ENCODE results near the gene ADRA2B.

The ADRA2B gene

DNA sequence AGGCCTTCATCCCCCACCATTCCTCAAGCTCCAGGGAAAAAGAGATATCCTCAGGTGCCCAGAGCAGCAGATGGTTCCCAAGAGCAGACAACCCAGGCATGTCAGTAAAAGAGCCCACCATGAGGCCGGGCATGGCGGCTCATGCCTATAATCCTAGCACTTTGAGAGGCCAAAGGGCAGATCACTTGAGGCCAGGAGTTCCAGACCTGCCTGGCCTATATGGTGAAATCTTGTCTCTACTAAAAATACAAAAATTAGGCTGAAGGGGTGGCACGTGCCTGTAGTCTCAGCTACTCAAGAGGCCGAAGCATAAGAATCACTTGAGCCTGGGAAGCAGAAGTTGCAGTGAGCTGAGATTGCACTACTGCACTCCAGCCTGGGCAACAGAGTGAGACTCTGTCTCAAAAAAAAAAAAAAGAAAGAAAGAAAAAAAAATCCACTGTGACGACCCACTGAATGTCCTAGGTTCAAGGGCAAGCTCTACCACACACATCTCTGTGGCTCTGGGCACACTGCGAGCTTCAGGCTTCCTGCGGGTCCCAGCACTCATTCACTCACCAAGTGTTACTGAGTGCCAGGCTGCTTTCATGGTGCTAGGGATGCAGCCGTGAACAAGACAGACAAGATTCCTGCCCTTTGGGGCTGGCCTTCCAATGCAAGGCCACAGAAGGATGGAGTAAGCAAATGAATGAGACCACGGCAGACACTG lies 35.4 kb upstream of the ADRA2B start:
- no peak for TF ChIP-seq TARDBP (IDR thresholded peaks at IDR 0.05)
- TF ChIP-seq BHLHE40 (IDR thresholded peaks at IDR 0.05; ENCODE audit: borderline replicate concordance) = no peak
- no peak for TF ChIP-seq FOXK2 (IDR thresholded peaks at IDR 0.05)
- TF ChIP-seq SP1 (IDR thresholded peaks at IDR 0.05) = no peak
- no peak for TF ChIP-seq L3MBTL2 (conservative IDR thresholded peaks at IDR 0.05)
- TF ChIP-seq FOXM1 (IDR thresholded peaks at IDR 0.05; ENCODE audit: borderline replicate concordance) = no peak
- TF ChIP-seq LEF1 (IDR thresholded peaks at IDR 0.05; ENCODE audit: borderline replicate concordance) = no peak
- no peak for TF ChIP-seq PKNOX1 (IDR thresholded peaks at IDR 0.05)
- no peak for TF ChIP-seq ZNF384 (IDR thresholded peaks at IDR 0.05)
- TF ChIP-seq ARNT (IDR thresholded peaks at IDR 0.05) = no peak
- TF ChIP-seq ELF4 (IDR thresholded peaks at IDR 0.05) = no peak
- TF ChIP-seq NFRKB (IDR thresholded peaks at IDR 0.05) = no peak
- no peak for TF ChIP-seq FOXA1 (IDR thresholded peaks at IDR 0.05)
- TF ChIP-seq SUZ12 (IDR thresholded peaks at IDR 0.05) = no peak
- no peak for TF ChIP-seq HDGF (IDR thresholded peaks at IDR 0.05; ENCODE audit: borderline replicate concordance)
- DNase-seq (ENCODE audit: extremely low spot score) = no peak
- ChIA-PET POLR2A (no interaction called here), CTCF (interaction anchor here (0.5 to 1.4 kb wide), 3 partner anchors 22 to 960 kb away, joined by 3 to 6 read pairs (median 3); no protein-coding TSS in a partner anchor)

GRCh38 chr2:96150791-96151594 lies 34.6 kb upstream of the ADRA2B start:
- no peak for TF ChIP-seq FOXA1 (IDR thresholded peaks at IDR 0.05)
- TF ChIP-seq FOXM1 (IDR thresholded peaks at IDR 0.05; ENCODE audit: borderline replicate concordance) = no peak
- no peak for TF ChIP-seq ARNT (IDR thresholded peaks at IDR 0.05)
- no peak for TF ChIP-seq ELF4 (IDR thresholded peaks at IDR 0.05)
- no peak for TF ChIP-seq ZNF384 (IDR thresholded peaks at IDR 0.05)
- TF ChIP-seq NFRKB (IDR thresholded peaks at IDR 0.05) = no peak
- no peak for TF ChIP-seq L3MBTL2 (conservative IDR thresholded peaks at IDR 0.05)
- no peak for TF ChIP-seq PKNOX1 (IDR thresholded peaks at IDR 0.05)
- no peak for TF ChIP-seq CTBP1 (IDR thresholded peaks at IDR 0.05; ENCODE audit: borderline replicate concordance)
- TF ChIP-seq LEF1 (IDR thresholded peaks at IDR 0.05; ENCODE audit: borderline replicate concordance) = no peak
- TF ChIP-seq BHLHE40 (IDR thresholded peaks at IDR 0.05; ENCODE audit: borderline replicate concordance) = no peak
- TF ChIP-seq SUZ12 (IDR thresholded peaks at IDR 0.05) = no peak
- TF ChIP-seq SP1 (IDR thresholded peaks at IDR 0.05) = no peak
- no peak for TF ChIP-seq HDGF (IDR thresholded peaks at IDR 0.05; ENCODE audit: borderline replicate concordance)
- TF ChIP-seq FOXK2 (IDR thresholded peaks at IDR 0.05) = no peak
- TF ChIP-seq TARDBP (IDR thresholded peaks at IDR 0.05) = no peak
- POLR2A ChIA-PET = no interaction called here
- CTCF ChIA-PET = interaction anchor here (0.5 kb wide), 1 partner anchor 204 kb away, joined by 3 read pairs; no protein-coding TSS in a partner anchor
- DNase-seq (ENCODE audit: extremely low spot score) = no peak

DNA sequence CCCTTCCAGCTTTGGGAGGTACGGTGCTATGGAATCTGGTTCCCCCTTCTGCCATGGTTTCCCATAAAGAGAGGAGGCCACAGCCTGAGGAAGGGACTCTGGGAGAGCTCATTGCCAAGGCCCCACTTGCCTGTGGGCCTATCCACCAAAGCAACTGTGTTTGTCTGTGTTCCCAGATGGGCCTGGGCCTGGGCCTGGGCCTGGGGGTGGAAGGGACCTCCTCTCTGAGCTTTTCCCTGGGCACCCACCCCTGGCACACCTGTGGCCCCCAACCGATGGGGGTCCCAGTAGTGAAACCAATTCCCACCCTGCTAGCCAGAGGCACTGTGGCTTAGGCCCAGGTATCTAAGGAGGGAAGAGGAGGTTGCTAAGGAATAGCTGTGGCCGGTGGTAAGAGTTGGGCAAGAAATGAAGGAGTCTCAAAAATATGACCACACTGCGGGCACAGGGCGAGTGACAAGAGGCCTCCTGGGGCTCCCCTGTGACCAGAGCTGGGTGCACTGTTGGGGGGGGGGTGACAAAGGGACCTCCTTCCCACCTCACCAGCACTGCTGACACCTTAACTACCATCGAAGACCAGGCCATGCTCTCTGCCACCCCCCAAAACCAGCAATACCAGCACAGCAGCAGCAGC lies 33.8 kb upstream of the ADRA2B start:
- POLR2A ChIA-PET = no interaction called here
- no peak for TF ChIP-seq PKNOX1 (IDR thresholded peaks at IDR 0.05)
- no peak for TF ChIP-seq FOXA1 (IDR thresholded peaks at IDR 0.05)
- no peak for DNase-seq (ENCODE audit: extremely low spot score)
- CTCF ChIA-PET = no interaction called here

DNA sequence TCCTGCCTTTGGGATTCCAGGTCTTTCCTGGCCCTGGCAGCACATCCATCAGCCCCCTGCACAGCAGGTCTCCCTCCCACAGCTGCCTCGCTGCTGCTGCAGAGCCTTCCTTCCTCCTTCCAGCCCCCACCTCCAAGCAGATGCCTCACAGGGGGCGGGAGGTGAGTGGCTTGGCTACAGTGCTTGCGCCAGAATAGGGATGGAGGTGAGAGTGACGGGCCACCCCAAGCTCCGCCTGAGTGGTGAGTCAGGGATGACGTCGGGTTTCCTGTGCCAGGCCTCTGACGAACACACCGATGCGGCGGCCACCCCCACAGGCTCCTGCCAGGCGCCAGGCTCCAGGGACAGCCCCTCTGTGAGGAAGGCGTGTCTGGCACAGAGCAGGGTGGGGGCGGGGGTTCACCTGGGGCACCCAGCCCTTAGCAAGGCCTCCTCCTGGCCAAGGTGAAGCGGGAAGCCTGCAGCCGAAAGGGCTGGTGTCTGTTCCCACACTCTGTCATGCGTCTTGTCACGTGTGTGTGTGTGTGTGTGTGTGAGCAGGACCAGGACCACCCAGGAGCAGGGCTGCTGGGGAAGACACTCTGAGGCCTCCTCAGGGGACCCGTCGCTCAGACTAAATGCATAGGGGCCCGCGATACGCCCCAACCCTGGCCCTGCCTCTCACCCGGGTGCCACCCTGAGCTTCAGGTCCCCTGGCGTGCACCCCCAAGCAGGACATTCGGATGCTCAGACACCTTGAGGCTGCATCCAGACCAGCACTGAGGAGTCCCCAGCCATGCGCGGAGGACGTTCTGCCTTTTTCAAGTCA lies 32.2 kb upstream of the ADRA2B start:
- TF ChIP-seq CTBP1 (IDR thresholded peaks at IDR 0.05; ENCODE audit: borderline replicate concordance) (no peak), PKNOX1 (IDR thresholded peaks at IDR 0.05) (no peak; the same call in 1 of the 2 replicates), SUZ12 (IDR thresholded peaks at IDR 0.05) (no peak), ZNF384 (IDR thresholded peaks at IDR 0.05) (no peak), FOXK2 (IDR thresholded peaks at IDR 0.05) (no peak), LEF1 (IDR thresholded peaks at IDR 0.05; ENCODE audit: borderline replicate concordance) (no peak), FOXM1 (IDR thresholded peaks at IDR 0.05; ENCODE audit: borderline replicate concordance) (no peak), ARNT (IDR thresholded peaks at IDR 0.05) (no peak), SP1 (IDR thresholded peaks at IDR 0.05) (no peak), L3MBTL2 (conservative IDR thresholded peaks at IDR 0.05) (no peak), ELF4 (IDR thresholded peaks at IDR 0.05) (no peak), HDGF (IDR thresholded peaks at IDR 0.05; ENCODE audit: borderline replicate concordance) (no peak)
- POLR2A ChIA-PET = no interaction called here
- no peak for DNase-seq (ENCODE audit: extremely low spot score)
- CTCF ChIA-PET = interaction anchor here (0.7 to 1.2 kb wide), 3 partner anchors 9 to 32 kb away, joined by 3 read pairs; partner anchors contain the start of gene ADRA2B

Data from HEK293T (cell line).